HepG2 (cell line): ENCODE measurements around the gene TRAF4. TPM values are rescaled to one million over a fixed set of nuclear protein-coding genes. Genes with fewer than 3 reads are reported as not detected.
A peak's percentile ranks its signal among the peaks of the same experiment; 100 is the strongest.

Source experiments
- DRAP1 ChIP-seq: IDR thresholded peaks from 2 replicates; pipeline ENCODE4 v1.6.1; 2016; ENCODE audit warnings: missing genetic modification reagents, missing compliant biosample characterization
- FOXO4 ChIP-seq: sonication (generic); formaldehyde crosslinking; conservative IDR thresholded peaks from 2 replicates; pipeline ENCODE4 v1.8.1; 2023; ENCODE audit warnings: missing genetic modification reagents
- GABPA ChIP-seq, 2 experiments: IDR thresholded peaks; 2 replicates each; pipeline ENCODE4 v1.6.1; 2011 to 2016; ENCODE audit warnings: low read depth in 2 of 2, low read length in 1 of 2, missing biosample characterization in 1 of 2, missing genetic modification characterization in 1 of 2
- HINFP ChIP-seq: sonication (generic); formaldehyde crosslinking; IDR thresholded peaks from 2 replicates; pipeline ENCODE4 v1.4.0; 2020; ENCODE audit warnings: low read depth, mild to moderate bottlenecking, missing genetic modification reagents
- MAFG ChIP-seq: sonication (generic); formaldehyde crosslinking; IDR thresholded peaks from 2 replicates; pipeline ENCODE4 v1.5.1; 2020; ENCODE audit warnings: mild to moderate bottlenecking, missing genetic modification reagents
- MZF1 ChIP-seq: sonication (generic); formaldehyde crosslinking; IDR thresholded peaks from 2 replicates; pipeline ENCODE4 v1.8.1; 2023; ENCODE audit warnings: mild to moderate bottlenecking, missing genetic modification reagents, borderline replicate concordance
- NFIB ChIP-seq: sonication (generic); formaldehyde crosslinking; IDR thresholded peaks from 2 replicates; pipeline ENCODE4 v1.9.0; 2021; ENCODE audit warnings: missing genetic modification reagents, mild to moderate bottlenecking, borderline replicate concordance
- SRSF1 ChIP-seq: fragments of 200-400 bp; formaldehyde crosslinking; optimal IDR thresholded peaks from 2 replicates; pipeline ENCODE3; 2017; ENCODE audit warnings: mild to moderate bottlenecking, low read depth, low read length, moderate library complexity
- ZNF407 ChIP-seq: sonication (generic); formaldehyde crosslinking; IDR thresholded peaks from one replicate; pipeline ENCODE4 v1.5.1; 2020; ENCODE audit warnings: mild to moderate bottlenecking, missing genetic modification reagents; ENCODE audit errors: not compliant biosample characterization
- ZNF746 ChIP-seq: sonication (generic); formaldehyde crosslinking; IDR thresholded peaks from 2 replicates; pipeline ENCODE4 v1.8.0; 2022; ENCODE audit warnings: mild to moderate bottlenecking, missing genetic modification reagents
- ZZZ3 ChIP-seq: sonication (generic); formaldehyde crosslinking; IDR thresholded peaks from 2 replicates; pipeline ENCODE4 v1.4.0; 2020; ENCODE audit warnings: missing genetic modification reagents, mild to moderate bottlenecking, borderline replicate concordance
- polyA plus RNA-seq, 8 experiments: library from polyadenylated mRNA; depleted of rRNA in 3 of 8; stranded (reverse) in 7 of 8; unstranded in 1 of 8; fragments of >200 nt; fragmentation: Illumina TruSeq in 4 of 8; extraction: Trizol in 4 of 8; gene quantifications; 2 replicates each; pipeline versions ENCODE4 v1.2.1 to v1.2.3, GENCODE V29; 2011 to 2016; ENCODE audit warnings: low read depth in 4 of 8, missing spikeins in 1 of 8, mixed read lengths in 1 of 8; ENCODE audit not compliant: insufficient read depth in 1 of 8
- total RNA-seq, 5 experiments: library from RNA; depleted of rRNA; stranded (reverse); fragments of >200 nt; fragmentation: Illumina TruSeq; extraction: Trizol; gene quantifications; 2 replicates each; pipeline ENCODE4 v1.2.3, GENCODE V29; 2016; ENCODE audit warnings: low read depth in 1 of 5

TRAF4 gene
- total and polyA plus RNA-seq, 2 of the 13 experiments (the other 11 are each of a cell fraction or from before 2014, with no cell fraction given) = 86.0 to 89.9 TPM

GRCh38 chr17:28750178-28751047 is 6.6 kb downstream of the TRAF4 start (continued):
- TF ChIP-seq ZNF407 (CRISPR knock-in tag) = no peak
- no peak for TF ChIP-seq ZNF746 (CRISPR knock-in tag)
- TF ChIP-seq GABPA (IDR thresholded peaks at IDR 0.05; ENCODE audit: low read depth, low read length) = no peak
- peak; percentile 44; the same call in 1 of the 2 replicates for TF ChIP-seq GABPA (CRISPR knock-in tag; IDR thresholded peaks at IDR 0.05; ENCODE audit: low read depth)
- TF ChIP-seq ZZZ3 = no peak
- TF ChIP-seq DRAP1 = peak; percentile 27; the same call in 1 of the 2 replicates
- TF ChIP-seq FOXO4 (CRISPR knock-in tag) = no peak
- no peak for TF ChIP-seq NFIB (CRISPR knock-in tag)
- TF ChIP-seq MZF1 (CRISPR knock-in tag) = no peak
- no peak for TF ChIP-seq HINFP (CRISPR knock-in tag)
- no peak for TF ChIP-seq MAFG (CRISPR knock-in tag)
- no peak for TF ChIP-seq SRSF1
